Measurements from ENCODE around the gene CASK. TPM values are rescaled to one million over a fixed set of nuclear protein-coding genes. Genes with fewer than 3 reads are reported as not detected.
A peak's percentile ranks its signal among the peaks of the same experiment; 100 is the strongest.

Gene CASK
- total RNA-seq, 1 donor from 2014 or later = 23.0 TPM

- H3K4me3 Mint-ChIP-seq = no peak overlapping the region
- H3K36me3 Mint-ChIP-seq (ENCODE audit: low read depth) = peaks cover 6% of the 10 kb centered on the region
- no peak for TF ChIP-seq CTCF (IDR thresholded peaks at IDR 0.05)
- peak overlapping the region; percentile 62 for H3K27ac Mint-ChIP-seq
- POLR2A ChIA-PET = no interaction called here
- ATAC-seq (ENCODE audit: low read depth) (no peak), DNase-seq (no peak)
- peaks cover 28% of the 10 kb centered on the region for H3K4me1 Mint-ChIP-seq
- intact Hi-C loops (cut with micrococcal nuclease) = no loop called here
- H3K27me3 Mint-ChIP-seq = no peaks in the 10 kb centered on the region
- CTCF ChIA-PET = no interaction called here
- peaks cover 3% of the 10 kb centered on the region for H3K9me3 Mint-ChIP-seq
Measured at GRCh38 chrX:41603596-41603995, 319.8 kb downstream of the CASK start.

GRCh38 chrX:41602816-41603345 is 320.5 kb downstream of the CASK start:
- Mint-ChIP-seq H3K4me3 (no peak overlapping the region), H3K4me1 (peaks cover 25% of the 10 kb centered on the region), H3K27ac (no peak overlapping the region)

GRCh38 chrX:41600291-41600690 is 323.1 kb downstream of the CASK start:
- intact Hi-C loops (cut with micrococcal nuclease) = no loop called here

More at GRCh38 chrX:41602816-41603345, 320.5 kb downstream of the CASK start:
- ATAC-seq (ENCODE audit: low read depth) = no peak
- no peak for DNase-seq
- intact Hi-C loops (cut with micrococcal nuclease) = no loop called here
- ChIA-PET CTCF (no interaction called here), POLR2A (no interaction called here)
- peaks cover 3% of the 10 kb centered on the region for H3K9me3 Mint-ChIP-seq
- H3K36me3 Mint-ChIP-seq (ENCODE audit: low read depth) = peaks cover 4% of the 10 kb centered on the region
- TF ChIP-seq CTCF (IDR thresholded peaks at IDR 0.05) = no peak
- H3K27me3 Mint-ChIP-seq = no peaks in the 10 kb centered on the region

GRCh38 chrX:41599507-41599906 is 323.8 kb downstream of the CASK start:
- intact Hi-C loops (cut with micrococcal nuclease) = no loop called here
- no peak for TF ChIP-seq CTCF (IDR thresholded peaks at IDR 0.05)
- Mint-ChIP-seq H3K9me3 (peaks cover 3% of the 10 kb centered on the region), H3K4me1 (peaks cover 32% of the 10 kb centered on the region), H3K27me3 (no peaks in the 10 kb centered on the region), H3K27ac (no peak overlapping the region), H3K36me3 (ENCODE audit: low read depth) (peaks cover 4% of the 10 kb centered on the region), H3K4me3 (no peak overlapping the region)
- ATAC-seq (ENCODE audit: low read depth) = no peak
- DNase-seq = no peak
- POLR2A ChIA-PET = interaction anchor here (0.6 kb wide), 1 partner anchor 15 kb away, joined by 5 read pairs; no protein-coding TSS in a partner anchor
- CTCF ChIA-PET = no interaction called here

More at GRCh38 chrX:41600291-41600690, 323.1 kb downstream of the CASK start:
- H3K27ac Mint-ChIP-seq = no peak overlapping the region
- peaks cover 4% of the 10 kb centered on the region for H3K36me3 Mint-ChIP-seq (ENCODE audit: low read depth)
- no peak for TF ChIP-seq CTCF (IDR thresholded peaks at IDR 0.05)
- H3K9me3 Mint-ChIP-seq = peaks cover 3% of the 10 kb centered on the region
- H3K4me3 Mint-ChIP-seq = no peak overlapping the region
- H3K27me3 Mint-ChIP-seq = no peaks in the 10 kb centered on the region
- ChIA-PET POLR2A (interaction anchor here (0.6 kb wide), 1 partner anchor 16 kb away, joined by 5 read pairs; no protein-coding TSS in a partner anchor), CTCF (no interaction called here)
- ATAC-seq (ENCODE audit: low read depth) (no peak), DNase-seq (no peak)
- H3K4me1 Mint-ChIP-seq = peaks cover 32% of the 10 kb centered on the region

GRCh38 chrX:41596596-41596995 is 326.8 kb downstream of the CASK start:
- peaks cover 29% of the 10 kb centered on the region for H3K4me1 Mint-ChIP-seq
- POLR2A ChIA-PET = interaction anchor here (0.7 to 1.7 kb wide), 5 partner anchors 10 to 1829 kb away, joined by 3 to 4 read pairs (median 4); no protein-coding TSS in a partner anchor
- ATAC-seq (ENCODE audit: low read depth) (peak; percentile 95), DNase-seq (no peak)
- intact Hi-C loops (cut with micrococcal nuclease) = loop anchor here (2.0 kb wide), 1 partner anchor 138 kb away; no protein-coding TSS in a partner anchor
- CTCF ChIA-PET = no interaction called here
- peaks cover 4% of the 10 kb centered on the region for H3K36me3 Mint-ChIP-seq (ENCODE audit: low read depth)
- TF ChIP-seq CTCF (IDR thresholded peaks at IDR 0.05) = no peak
- H3K4me3 Mint-ChIP-seq = peak overlapping the region; percentile 11
- peaks cover 3% of the 10 kb centered on the region for H3K9me3 Mint-ChIP-seq
- no peaks in the 10 kb centered on the region for H3K27me3 Mint-ChIP-seq
- peak overlapping the region; percentile 68 for H3K27ac Mint-ChIP-seq
